Uterus (tissue), 2 donors: Measurements from ENCODE around the gene INAVA.

Experiments used
- CTCF ChIP-seq, 4 experiments: fragments of 200-600 bp in 2 of 4; fragments of 450-650 bp in 2 of 4; sonication (generic) in 2 of 4; IDR thresholded peaks; one replicate each; pipeline ENCODE4 v1.5.1; 2016 to 2019; ENCODE audit warnings: antibody characterized with exemption in 4 of 4, mild to moderate bottlenecking in 2 of 4, moderate library complexity in 1 of 4
- POLR2A ChIP-seq, 2 donors: fragments of 450-650 bp; IDR thresholded peaks; one replicate each; pipeline ENCODE4 v1.6.1; 2016; ENCODE audit warnings: antibody characterized with exemption in 2 of 2, mild to moderate bottlenecking in 1 of 2, moderate library complexity in 1 of 2

- TF ChIP-seq CTCF (IDR thresholded peaks at IDR 0.05) (no peak), POLR2A (IDR thresholded peaks at IDR 0.05) (no peak)
These were observed 67.9 kb downstream of the INAVA start for GRCh38 chr1:200962631-200963030.
